Activated CD4-positive, alpha-beta T cell treated with anti-CD3 and anti-CD28 coated beads, Interleukin-2, amount 50 U/mL, for 1 hour (primary cell): ENCODE data around the gene NFIC.
"Not testable (repeated sequence)": the region's sequence is repeated elsewhere in the genome, so short reads cannot be mapped to it uniquely, and the experiment has no call there.

Source experiments
- DNase-seq: peaks from one replicate; pipeline ENCODE4 v3.0.0-alpha.2; 2020

The NFIC gene

DNA sequence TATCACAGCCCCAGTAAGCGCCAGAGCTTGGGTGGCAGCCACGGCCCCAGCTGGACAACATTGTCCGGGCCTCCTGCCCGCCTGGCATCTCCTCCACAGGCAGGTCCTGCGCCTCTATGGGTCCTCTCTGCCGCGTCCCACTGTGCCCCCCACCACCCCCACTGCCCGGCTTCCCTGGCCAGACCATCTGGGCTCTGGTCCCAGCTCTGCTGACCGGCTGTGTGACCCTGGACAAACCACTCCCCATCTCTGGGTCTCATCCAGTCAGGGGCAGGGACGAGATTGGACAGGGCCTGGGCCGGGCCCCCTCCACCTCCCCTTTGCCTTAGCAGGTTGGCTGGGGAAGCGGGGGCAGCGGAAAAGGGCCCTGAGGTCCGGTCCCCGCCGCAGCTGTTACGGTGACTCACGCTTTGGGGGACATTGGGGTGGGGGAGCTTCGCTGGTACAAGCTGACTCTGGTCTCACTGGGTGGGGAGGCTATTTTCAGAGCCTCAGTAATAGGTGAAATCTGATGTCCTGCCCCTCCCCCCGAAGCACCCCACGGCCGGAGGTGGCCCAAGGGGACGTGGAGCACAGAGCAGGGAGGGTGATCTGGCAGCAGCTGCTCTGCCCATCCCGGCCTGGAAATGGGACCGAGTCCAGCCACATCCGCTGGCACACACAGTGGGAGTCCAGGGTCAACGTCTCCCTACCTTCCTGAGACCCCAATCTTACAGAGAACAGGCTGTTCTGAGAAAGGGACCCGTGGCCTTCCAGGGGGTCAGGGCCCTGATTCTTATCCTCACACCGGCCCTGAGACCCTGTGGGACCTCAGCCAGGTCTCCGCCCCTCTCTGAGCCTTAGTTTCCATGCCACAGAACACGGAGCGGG lies 9.1 kb downstream of the NFIC start:
- no peak for DNase-seq

DNA sequence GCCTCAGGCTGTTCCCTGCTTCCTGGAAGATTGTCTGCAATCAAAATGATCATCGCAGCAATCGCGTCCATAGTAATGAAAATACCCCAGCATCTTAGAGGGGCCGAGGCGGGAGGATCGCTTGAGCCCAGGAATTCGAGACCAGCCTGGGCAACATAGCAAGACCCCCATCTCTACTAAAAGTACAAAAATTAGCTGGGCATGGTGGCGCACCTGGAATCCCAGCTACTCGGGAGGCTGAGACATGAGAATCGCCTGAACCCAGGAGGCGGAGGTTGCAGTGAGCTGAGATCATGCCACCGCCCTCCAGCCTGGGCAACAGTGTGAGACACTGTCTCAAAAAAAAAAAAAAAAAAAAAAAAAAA lies 9.7 kb downstream of the NFIC start:
- DNase-seq = not testable (repeated sequence)

DNA sequence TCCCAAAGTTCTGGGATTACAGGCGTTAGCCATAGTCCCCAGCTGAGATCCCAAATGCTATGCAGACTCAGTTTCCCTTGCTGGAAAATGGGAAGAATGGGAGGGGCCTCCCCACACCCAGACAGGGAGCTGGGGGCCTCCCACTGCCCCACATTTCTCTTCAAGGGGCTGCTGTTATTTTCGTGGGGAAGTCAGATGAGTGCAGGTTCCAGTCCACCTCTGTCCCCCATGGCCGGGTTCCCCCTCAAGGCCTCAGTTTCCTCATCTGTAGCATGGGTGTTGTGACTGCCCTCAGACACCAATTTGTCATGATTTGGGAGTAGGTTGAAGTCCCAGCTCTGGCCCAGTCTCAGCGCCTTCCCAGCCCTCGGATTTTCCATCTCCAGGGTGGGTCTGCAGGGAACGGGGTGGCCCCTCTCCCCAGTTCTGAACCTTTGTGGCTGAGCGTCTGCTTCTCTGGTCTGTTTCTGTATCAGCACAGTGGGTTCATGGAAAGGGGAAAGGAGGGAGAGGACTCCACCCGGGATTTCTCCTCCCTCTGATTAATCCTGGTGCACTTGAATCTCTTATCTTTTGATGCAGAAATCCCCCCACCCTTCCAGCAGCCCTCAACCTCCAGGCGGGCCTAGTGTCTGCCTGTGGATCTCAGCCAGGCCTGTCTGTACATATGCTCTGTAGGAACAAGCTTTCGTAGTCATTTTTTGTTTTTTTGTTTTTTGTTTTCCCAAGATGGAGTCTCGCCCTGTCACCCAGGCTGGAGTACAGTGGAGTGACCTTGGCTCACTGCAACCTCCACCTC lies 12.2 kb downstream of the NFIC start:
- no peak for DNase-seq

DNA sequence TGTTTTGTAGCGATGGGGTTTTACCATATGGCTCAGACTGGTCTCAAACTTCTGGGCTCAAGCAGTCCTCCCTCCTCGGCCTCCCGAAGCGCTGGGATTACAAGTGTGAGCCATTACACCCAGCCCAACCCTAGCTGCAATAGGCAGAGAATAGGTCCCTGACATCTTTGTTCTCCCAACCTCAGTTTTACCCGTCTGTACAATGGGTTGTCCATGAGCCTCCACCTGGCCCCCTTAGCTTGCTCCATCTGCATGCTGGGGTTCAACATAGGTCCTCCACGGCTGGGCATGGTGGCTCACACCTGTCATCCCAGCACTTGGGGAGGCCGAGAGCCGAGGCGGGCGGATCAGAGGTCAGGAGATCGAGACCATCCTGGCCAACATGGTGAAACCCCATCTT lies 14.4 kb downstream of the NFIC start:
- DNase-seq = no peak

DNA sequence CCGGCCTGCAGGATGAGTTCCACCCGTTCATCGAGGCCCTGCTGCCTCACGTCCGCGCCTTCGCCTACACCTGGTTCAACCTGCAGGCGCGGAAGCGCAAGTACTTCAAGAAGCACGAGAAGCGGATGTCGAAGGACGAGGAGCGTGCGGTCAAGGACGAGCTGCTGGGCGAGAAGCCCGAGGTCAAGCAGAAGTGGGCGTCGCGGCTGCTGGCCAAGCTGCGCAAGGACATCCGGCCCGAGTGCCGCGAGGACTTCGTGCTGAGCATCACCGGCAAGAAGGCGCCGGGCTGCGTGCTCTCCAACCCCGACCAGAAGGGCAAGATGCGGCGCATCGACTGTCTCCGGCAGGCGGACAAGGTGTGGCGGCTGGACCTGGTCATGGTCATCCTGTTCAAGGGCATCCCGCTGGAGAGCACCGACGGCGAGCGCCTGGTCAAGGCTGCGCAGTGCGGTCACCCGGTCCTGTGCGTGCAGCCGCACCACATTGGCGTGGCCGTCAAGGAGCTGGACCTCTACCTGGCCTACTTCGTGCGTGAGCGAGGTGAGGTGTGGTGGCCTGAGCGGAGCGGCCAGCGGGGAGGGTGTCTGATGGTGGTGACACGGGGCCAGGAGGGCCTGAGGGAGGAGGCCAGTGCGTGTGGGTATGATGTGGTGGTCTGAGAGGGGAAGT lies 15.5 kb downstream of the NFIC start:
- no peak for DNase-seq

DNA sequence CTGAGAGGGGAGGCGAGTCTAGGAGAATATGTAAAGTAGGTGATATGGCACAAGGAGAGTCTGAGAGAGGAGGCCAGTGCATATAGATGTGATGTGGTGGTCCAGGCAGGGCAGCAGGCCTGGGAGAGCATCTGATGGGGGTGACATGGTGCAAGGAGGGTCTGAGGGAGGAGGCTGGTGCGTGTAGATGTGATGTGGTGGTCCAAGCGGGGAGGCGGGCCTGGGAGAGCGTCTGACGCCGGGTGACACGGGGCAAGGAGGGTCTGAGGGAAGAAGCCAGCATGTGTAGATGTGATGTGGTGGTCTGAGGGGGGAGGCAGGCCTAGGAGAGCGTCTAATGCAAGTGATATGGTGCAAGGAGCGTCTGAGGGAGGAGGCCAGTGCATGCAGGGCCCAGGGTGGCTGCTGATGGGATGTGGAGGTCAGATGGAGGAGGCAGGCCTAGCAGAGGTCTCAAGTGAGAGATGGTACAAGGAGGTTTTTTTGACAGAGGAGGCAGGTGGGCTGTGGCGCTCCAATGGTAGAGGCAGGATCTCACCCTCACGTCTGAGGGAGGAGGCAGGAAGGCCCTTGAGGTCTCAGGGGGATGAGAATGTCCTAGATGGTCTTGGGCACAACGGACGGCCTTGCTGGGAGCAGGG lies 16.2 kb downstream of the NFIC start:
- no peak for DNase-seq

DNA sequence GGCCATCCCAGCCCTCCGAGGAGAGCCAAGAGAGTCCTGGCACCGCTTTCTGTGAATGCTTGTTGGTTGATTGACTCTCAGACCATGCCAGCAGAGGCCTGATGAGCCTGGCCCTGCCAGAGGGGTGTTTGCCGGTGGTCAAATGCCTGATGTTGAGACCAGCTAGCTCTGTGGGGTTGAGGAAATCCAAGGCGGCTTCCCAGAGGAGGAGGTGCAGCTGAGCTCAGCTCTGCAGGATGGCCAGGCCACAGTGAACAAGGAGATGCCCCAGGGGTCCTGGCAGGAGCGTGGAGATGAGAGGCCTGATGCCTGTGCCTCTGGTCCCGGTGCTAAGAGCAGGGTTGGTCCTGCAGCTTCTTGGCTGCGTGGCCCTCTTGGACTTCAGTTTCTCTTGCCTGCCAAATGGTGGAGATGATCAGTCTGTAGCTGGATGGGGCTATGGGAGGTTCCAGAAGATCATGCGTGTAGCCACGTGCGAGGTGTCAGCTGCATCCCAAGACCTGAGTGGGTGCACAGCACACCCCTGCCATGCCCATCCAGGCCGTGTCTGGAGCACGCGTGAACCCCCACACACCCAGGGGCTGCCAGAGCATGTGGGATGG lies 16.8 kb downstream of the NFIC start:
- no peak for DNase-seq

DNA sequence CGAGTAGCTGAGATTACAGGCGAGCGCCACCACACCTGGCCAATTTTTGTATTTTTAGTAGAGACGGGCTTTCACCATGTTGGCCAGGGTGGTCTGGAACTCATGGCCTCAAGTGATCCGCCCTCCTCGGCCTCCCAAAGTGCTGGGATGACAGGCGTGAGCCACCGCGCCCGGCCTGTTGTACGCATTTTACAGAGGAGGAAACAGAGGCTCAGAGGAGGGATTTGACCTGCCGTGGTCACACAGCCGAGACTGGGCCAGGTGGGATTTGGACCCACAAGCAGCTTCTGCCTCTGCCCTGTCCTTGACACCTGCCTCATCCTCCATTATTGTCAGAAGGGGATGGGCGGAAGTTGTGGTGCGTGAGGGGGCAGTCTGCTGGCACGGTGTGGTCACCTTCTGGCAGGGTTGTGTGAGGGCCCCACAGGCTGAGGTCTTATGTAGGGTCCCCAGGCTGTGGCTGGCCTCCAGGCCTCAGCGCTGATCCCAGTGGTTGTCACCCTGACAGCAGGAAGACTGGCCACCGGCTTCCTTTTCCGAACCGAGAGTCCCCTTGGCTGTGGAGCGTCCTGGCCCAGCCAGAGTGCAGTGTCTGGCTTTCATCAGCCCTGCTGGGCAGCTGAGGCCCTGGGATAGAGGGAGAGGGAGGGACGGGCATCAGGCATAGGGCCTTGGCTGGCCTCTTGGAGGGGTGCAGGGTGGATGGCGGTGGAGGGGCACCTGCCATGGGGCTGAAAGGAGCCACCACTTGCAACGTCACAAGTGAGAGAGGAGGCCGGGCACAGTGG lies 20.3 kb downstream of the NFIC start:
- no peak for DNase-seq

DNA sequence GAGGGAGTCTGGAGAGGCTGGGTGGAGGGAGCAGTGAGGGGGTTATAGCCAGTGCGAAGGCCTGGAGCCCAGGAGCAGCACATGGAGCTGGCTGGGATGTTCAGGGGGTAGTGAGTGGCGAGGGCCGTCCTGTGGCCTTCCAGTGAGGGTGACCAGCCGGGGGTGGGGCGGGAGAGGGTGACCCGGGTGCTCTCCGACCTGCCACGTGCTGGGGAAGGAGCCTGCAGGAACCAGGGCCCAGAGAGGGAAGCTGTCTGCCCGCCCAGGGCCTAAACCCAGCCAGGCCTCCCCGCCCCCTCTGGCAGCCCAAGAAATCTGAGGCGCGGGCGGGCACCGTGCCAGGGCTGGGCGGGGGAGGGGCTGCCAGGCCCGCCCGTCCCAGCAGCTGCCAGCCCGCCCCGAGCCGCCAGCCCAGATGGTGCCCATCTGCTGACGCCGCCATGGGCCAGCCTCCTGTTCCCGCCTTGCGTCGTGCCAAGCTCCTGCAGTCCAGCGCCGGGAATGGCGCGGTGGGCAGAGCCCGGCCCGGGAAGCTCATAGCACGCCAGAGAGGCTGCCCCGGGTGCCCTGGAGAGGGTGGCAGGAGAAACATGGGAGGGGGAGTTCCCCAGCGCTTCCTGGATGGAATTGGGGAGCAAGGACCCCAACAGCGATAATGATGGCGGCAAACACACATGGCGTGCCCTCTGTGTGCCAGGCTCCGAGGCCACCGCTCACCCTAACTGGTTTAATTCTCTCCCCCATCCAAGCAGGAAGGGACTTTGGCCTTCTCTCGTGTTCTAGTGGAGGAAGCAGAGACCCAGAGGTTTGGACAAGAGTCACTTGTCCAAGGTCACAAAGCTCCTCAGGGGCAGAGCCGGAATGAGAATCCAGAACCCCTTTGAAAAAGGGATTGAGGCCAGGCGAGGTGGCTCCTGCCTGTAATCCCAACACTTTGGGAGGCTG lies 21.5 kb downstream of the NFIC start:
- no peak for DNase-seq

DNA sequence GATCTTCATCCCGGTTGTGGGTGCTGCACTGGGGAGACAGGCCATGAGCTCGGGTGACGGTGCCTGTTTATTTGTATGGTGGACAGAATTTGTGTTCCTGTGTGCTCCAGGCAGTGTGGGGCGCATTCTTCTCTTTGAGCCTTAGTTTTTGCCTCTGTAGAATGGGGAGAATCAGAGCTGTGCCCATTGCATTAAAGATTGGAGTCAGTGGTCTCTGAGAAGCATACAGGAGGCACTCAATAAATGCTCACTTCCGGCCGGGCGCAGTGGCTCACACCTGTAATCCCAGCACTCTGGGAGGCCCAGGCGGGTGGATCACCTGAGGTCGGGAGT lies 23.0 kb downstream of the NFIC start:
- DNase-seq = no peak

DNA sequence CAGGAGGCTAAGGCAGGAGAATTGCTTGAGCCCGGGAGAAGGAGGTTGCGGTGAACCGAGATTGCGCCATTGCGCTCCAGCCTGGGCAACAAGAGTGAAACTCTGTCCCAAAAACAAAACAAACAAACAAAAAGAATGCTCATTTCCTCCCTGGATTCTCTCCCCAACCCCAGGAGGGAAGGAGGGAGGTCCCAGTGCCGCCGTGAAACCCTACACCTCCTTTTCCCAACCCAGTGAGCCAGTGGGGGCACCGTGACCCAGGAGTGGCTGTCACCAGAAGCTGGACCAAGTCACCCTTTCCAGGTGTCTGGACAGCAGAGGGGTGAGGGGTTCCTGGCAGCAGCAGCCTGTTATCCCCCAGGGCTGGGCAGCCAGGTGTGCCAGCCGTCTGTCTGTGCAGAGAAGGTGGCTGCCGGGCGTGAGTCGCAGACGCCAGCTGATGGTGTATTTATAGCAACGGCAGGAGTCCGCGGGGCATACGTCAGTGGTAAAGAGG lies 23.5 kb downstream of the NFIC start:
- DNase-seq = no peak

DNA sequence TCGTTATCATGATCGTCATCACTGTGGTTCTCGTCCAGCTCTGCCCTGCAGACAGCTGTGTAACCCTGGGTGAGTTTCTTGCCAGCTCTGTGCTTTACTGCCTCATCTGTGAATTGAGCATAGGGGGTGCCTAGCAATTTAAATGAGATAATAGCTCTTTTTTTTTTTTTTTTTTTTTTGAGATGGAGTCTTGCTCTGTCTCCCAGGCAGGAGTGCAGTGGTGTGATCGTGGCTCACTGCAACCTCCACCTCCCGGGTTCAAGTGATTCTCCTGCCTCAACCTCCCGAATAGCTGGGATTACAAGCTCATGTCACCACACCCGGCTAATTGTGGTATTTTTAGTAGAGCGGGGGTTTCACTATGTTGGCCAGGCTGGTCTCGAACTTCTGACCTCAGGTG lies 25.5 kb downstream of the NFIC start:
- not testable (repeated sequence) for DNase-seq

DNA sequence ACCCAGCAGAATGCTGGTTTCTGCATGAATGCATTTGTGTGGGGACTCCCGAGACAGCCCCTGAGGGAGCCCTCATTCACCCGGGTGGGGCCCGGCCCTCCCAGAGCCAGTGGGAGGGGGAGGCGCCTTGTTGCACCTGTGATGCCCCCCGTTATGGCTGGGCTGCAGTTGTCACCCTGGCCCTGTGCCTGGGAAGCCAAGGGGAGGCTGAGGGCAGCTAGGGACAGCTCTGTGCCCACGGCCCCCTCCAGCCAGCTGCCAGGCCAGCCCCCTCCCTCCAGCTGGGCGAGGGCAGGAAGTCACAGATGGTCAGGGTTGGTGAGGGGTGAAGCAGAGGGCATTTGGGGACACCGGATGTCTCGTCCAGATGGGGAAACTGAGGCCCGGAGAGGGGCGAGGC lies 26.1 kb downstream of the NFIC start:
- no peak for DNase-seq

DNA sequence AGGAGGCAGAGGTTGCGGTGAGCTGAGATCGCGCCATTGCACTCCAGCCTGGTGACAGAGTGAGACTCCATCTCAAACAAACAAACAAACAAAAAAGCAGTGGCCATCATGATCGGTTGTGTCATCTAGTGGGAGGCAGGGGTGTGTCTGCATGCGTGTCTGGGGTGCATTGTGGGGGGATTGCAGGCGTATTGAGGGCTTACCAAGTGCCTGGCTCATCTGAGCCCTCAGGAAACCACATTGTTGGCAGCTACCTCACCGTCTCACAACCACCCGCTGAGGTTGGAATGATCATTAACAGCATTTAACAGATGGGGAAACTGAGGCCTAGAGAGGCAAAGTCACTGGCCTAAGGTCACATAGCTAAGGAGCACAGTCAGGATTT lies 30.5 kb downstream of the NFIC start:
- DNase-seq = no peak

DNA sequence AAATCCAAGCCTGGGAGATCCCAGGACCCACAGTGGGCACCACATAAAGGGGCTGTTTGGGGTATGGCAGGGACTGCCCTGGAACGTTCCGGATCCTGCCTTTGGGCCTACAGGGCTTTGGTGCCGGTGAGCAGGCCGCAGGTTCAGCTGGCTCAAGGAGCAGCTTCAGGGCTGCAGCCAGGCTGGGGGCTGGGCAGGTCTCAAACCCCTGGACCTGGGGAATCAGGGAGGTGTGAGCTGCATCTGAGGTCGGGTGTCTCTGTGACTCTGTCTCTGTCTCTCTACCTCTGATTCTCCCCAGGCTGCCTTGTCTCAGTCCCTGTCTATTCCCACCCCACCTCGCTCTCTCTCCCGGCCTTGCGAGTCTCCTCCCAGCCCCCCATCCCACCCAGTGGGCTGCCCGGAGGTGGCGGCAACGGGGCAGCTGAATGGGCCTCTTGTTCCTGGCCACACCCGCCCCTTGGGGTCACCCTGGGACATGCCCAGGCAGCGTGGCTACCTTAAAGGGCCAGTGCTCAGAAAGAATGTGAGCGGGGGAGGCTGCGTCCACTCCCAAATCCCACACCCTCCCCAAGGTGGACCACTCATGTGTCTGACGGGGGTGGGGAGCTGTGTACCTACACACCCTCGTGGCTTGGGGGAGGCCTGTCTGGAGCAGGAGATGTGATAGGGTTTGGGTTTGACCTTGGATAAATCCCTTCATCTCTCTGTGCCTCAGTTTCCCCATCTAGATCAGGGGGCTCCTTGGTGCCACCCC lies 31.1 kb downstream of the NFIC start:
- DNase-seq = no peak

DNA sequence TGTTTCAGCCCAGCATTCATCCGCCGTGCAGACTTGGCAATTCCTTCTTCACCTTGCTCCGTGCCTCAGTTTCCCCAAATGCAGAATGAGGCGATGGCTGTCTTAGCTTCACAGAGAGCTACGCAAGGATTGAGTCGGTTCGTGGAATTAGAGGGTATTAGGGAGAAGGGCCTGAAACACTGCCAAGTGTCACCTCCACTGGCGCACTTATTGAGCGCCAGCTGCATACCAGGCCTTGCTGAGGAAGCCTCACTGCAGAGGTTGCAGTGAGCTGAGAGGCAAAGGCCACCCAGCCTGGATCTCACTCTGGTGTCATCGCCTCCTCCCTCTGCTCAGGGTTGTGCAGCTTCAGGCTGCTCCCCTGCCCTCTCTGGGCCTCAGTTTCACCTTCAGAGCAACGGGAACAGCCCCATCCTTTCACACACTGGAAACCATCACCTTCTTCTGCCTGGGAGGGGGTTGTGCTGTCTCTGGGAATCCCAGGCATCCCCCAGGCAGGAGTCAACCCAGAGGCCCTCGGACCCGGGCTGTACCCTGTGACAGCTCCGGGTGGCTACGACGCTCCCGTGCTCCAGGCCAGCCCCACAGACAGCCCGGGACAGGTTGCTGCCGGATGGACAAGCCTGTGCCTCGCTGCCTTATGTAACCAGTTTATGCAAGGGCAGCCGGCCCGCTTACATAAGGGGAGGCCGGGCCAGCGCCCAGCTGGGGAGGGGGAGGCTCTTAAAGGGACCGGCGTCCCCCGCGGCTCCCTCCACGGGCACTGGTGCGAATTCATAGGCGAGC lies 31.9 kb downstream of the NFIC start:
- no peak for DNase-seq

DNA sequence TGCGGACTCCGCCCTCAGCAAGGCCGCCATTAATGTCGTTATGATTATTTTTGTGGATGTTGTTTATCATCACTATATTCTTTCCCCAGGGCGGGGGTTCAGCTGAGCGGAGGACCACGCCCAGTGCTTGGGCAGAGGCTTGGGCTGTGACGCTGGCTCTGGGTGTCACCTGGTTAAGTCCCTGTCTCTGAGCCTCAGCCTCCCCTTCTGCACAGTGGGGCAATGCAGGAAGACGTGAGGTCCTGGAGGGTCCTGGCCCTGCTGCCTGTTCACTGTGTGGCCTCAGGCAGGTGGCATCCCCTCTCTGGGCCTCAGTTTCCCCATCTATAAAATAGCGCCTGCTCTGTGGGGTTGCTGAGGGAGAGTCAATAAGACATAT lies 32.5 kb downstream of the NFIC start:
- DNase-seq = no peak

DNA sequence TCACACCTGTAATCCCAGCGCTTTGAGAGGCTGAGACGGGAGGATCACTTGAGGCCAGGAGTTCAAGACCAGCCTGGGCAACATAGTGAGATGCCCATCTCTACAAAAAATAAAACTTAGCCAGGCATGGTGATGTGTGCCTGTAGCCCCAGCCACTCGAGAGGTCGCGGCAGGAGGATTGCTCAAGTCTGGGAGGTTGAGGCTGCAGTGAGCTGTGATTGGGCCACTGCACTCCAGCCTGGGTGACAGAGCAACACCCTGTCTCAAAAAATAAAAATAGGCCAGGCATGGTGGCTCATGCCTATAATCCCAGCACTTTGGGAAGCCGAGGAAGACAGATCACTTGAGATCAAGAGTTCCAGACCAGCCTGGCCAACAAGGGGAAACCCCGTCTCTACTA lies 32.9 kb downstream of the NFIC start:
- DNase-seq = not testable (repeated sequence)
